Ecto neural progenitor cell (in vitro differentiated cells): Measurements from ENCODE around the gene THSD4.
"Not testable (repeated sequence)": the region's sequence is repeated elsewhere in the genome, so short reads cannot be mapped to it uniquely, and the experiment has no call there.

Experiments used
- DNase-seq: peaks from one replicate; pipeline ENCODE4 v3.0.0-alpha.2; 2018; ENCODE audit warnings: low spot score

THSD4 gene

GRCh38 chr15:71261418-71261817 is 146.1 kb downstream of the THSD4 start:
- no peak for DNase-seq

- DNase-seq, result no peak
These were observed 146.6 kb downstream of the THSD4 start for GRCh38 chr15:71261909-71262308.

- no peak for DNase-seq
These were observed 147.3 kb downstream of the THSD4 start for GRCh38 chr15:71262599-71262998.

DNA sequence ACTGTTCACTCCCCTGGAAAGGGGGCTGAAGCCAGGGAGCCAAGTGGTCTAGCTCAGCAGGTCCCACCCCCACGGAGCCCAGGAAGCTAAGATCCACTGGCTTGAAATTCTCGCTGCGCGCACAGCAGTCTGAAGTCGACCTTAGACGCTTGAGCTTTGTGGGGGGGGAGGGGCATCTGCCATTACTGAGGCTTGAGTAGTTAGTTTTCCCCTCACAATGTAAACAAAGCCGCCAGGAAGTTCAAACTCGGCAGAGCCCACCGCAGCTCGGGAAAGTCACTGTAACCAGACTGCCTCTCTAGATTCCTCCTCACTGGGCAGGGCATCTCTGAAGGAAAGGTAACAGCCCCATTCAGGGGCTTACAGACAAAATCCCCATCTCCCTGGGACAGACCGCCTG is 150.3 kb downstream of the THSD4 start:
- DNase-seq, result not testable (repeated sequence)

GRCh38 chr15:71271327-71271726 is 156.1 kb downstream of the THSD4 start:
- DNase-seq, result no peak

DNA sequence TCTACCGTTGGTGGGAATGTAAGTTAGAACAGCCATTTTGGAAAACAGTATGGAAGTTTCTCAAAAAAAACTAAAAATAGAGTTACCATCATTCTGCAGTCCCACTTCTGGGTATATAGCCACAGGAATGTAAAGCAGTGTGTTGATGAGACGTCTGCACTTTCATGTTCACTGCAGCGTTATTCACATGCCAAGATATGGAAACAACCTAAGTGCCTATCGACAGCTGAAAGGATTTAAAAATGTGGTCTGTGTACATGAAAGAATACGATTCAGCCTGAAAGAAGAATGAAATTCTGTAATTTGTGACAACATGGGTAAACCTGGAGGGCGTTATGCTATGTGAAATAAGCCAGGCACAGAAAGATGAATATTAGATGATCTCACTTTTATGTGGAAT is 157.7 kb downstream of the THSD4 start:
- no peak for DNase-seq

DNA sequence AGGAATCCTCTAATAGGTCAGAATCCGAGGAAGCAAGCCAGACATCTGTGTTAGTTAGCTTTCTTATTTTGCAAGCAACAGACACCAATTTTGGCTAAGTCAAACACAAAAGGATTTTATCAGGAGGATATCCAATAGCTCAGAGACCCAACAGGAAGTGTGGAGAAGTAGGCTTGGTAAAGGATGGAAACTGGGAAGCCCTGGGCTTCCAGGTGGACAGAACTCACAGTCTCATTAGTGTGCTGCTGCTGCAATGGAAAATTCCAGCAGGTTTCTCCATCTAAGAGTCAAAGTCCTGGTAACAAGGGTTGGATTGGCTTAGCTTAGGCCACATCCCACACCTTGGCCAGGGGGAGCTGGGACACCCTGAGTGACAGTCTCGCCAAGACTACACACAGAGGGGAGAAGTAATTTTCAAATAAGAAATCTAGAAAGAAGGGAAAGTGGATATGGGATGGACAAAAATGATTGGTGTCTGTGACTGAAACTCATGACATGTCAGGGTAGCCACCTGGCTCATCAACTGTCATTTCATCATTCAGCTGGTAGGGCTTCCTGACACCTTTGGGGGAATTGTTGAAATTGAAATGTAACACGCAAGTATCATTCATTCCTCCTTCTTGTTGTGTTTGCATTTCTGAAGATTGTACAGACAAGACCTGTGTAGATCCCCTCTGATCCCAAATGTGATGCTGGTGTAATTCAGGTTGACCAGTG is 158.6 kb downstream of the THSD4 start:
- DNase-seq, result no peak

- DNase-seq, result no peak
These were observed 159.2 kb downstream of the THSD4 start for GRCh38 chr15:71274448-71274798.

DNA sequence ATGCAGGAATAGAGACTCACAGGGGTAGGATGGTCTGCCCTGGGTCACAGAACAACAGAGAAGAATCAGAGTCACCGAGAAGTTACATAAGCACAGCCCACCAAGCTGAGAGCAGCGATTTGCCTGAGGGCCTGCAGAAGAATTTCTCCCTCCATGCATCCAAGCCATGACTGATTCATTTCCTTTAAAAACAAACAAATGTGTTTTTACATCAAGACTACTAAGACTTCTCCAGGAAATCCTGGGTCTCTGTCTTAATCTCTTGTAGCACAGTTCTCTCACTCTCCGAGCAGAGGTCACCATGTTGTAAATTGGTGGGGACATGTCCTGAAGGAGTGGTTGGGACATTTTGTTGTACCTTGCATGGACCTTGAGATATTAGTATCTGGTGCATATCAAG is 159.8 kb downstream of the THSD4 start:
- DNase-seq, result no peak

DNA sequence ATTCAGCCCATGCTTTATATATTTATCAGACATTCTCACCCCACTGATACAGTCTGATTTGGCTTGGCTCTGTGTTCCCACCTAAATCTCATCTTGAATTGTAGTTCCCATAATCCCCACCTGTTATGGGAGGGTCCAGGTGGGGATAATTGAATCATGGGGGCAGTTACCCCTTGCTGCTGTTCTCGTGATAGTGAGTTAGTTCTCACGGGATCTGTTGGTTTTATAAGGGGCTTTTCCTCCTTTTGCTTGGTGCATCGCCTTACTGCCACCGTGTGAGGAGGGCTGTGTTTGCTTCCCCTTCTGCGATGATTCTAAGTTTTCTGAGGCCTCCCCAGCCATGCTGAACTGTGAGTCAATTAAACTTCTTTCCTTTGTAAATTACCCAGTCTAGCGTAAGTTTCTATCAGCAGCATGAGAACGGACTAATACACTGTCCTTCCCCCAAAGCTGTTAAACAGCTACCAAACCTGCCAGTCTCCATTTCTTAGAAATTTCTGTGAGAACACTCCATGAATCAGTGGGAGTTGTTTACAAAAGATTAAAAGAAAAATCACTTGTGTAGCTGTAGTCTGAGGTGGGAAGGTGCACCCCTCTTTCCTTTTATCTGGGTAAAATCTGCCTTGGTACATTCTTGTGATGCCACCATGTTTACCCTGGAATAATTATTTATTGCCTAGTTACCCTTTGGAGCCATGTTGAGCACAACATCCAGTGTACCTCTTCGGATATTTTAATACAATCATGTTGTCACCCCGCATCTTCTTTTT is 160.5 kb downstream of the THSD4 start:
- no peak for DNase-seq

- DNase-seq, result no peak
These were observed 161.0 kb downstream of the THSD4 start for GRCh38 chr15:71276336-71276665.

- no peak for DNase-seq
These were observed 163.9 kb downstream of the THSD4 start for GRCh38 chr15:71278989-71279756.

DNA sequence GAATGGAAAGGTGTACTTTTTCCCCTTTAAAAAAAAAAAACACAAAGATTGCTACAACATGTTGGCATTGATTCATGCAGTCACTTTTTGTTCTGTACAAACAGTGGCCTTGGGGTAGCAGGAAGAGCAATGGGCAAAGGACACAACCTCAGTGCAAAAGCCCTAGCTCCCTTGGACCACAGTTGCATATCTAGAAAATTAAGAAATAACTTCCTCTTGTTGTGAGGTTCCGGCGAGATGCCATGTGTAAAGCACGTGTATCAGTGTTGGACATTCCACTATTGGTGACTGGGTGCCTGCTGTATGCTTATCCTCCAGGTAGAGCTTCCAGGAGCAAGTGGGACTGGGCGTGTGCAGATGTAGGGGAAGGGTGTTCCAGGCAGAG is 164.5 kb downstream of the THSD4 start:
- no peak for DNase-seq

GRCh38 chr15:71280206-71280605 is 164.9 kb downstream of the THSD4 start:
- DNase-seq, result no peak

DNA sequence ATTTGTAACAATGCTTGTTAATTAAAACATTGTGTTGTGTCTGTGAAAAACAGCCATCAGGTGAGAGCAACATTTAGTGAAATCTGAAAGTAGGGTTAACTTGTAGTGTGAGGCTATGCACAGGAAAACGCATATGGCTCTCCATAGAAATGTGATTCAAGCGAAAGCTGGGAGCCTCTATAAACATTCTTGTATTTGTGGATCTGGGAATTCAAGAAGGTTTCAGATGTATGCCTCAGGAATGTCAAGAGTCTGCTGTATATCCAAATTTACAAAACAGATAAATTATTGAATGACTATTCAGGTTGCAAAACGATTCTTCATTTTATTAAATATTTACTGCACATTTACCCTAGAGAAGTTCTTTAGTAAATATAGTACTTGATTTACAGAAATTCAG is 166.0 kb downstream of the THSD4 start:
- no peak for DNase-seq

- DNase-seq, result no peak
These were observed 166.8 kb downstream of the THSD4 start for GRCh38 chr15:71282076-71282475.

GRCh38 chr15:71288348-71288955 is 173.2 kb downstream of the THSD4 start:
- DNase-seq, result no peak

GRCh38 chr15:71290002-71290401 is 174.7 kb downstream of the THSD4 start:
- DNase-seq, result no peak

GRCh38 chr15:71290881-71291635 is 175.8 kb downstream of the THSD4 start:
- no peak for DNase-seq

- no peak for DNase-seq
These were observed 176.5 kb downstream of the THSD4 start for GRCh38 chr15:71291723-71292122.

- no peak for DNase-seq
These were observed 178.5 kb downstream of the THSD4 start for GRCh38 chr15:71293723-71294122.
